KMS-11 (cell line): ENCODE measurements around the gene OSBPL10.

Experiments used
- H2AFZ ChIP-seq: fragments of 200-600 bp; sonication (generic); 2 replicates; pipeline ENCODE4 v1.6.1; 2016; ENCODE audit warnings: antibody characterized with exemption, mixed run types, low read depth
- H3K27ac ChIP-seq: fragments of 200-600 bp; sonication (generic); 2 replicates; pipeline ENCODE4 v1.6.1; 2016; ENCODE audit warnings: mild to moderate bottlenecking, mixed run types
- H3K27me3 ChIP-seq: fragments of 200-600 bp; sonication (generic); 2 replicates; pipeline ENCODE4 v1.6.1; 2017; ENCODE audit warnings: mild to moderate bottlenecking, low read depth, mixed run types, moderate library complexity; ENCODE audit not compliant: insufficient read depth
- H3K36me3 ChIP-seq: fragments of 200-600 bp; sonication (generic); 2 replicates; pipeline ENCODE4 v1.6.1; 2017; ENCODE audit warnings: mild to moderate bottlenecking, mixed run types; ENCODE audit not compliant: insufficient read depth
- H3K4me1 ChIP-seq: fragments of 200-600 bp; sonication (generic); 2 replicates; pipeline ENCODE4 v1.6.1; 2016; ENCODE audit warnings: mild to moderate bottlenecking, low read depth, mixed run types; ENCODE audit not compliant: poor library complexity, severe bottlenecking
- H3K4me2 ChIP-seq: fragments of 200-600 bp; sonication (generic); 2 replicates; pipeline ENCODE4 v1.7.0; 2016; ENCODE audit warnings: mild to moderate bottlenecking, mixed run types
- H3K4me3 ChIP-seq: fragments of 200-600 bp; sonication (generic); IDR thresholded peaks from 2 replicates; pipeline ENCODE4 v1.6.1; 2017; ENCODE audit warnings: low read depth, low read length, mixed read lengths; ENCODE audit not compliant: insufficient read depth
- H3K79me2 ChIP-seq: fragments of 200-600 bp; sonication (generic); 2 replicates; pipeline ENCODE4 v1.6.1; 2016; ENCODE audit warnings: low read depth, mixed run types; ENCODE audit not compliant: insufficient read depth
- H3K9ac ChIP-seq: fragments of 200-600 bp; sonication (generic); 2 replicates; pipeline ENCODE4 v1.6.1; 2016; ENCODE audit warnings: mild to moderate bottlenecking, mixed run types
- H4K20me1 ChIP-seq: fragments of 200-600 bp; sonication (generic); 2 replicates; pipeline ENCODE4 v1.6.1; 2016; ENCODE audit warnings: mild to moderate bottlenecking, mixed run types; ENCODE audit not compliant: insufficient read depth
- TF ChIP-seq, protein P1 (sequence below): fragments of 200-600 bp; sonication (generic); conservative IDR thresholded peaks from 2 replicates; pipeline ENCODE4 v1.6.1; 2017; ENCODE audit warnings: low read depth, mild to moderate bottlenecking, antibody characterized with exemption, low read length, moderate library complexity, mixed read lengths

The OSBPL10 gene

GRCh38 chr3:31714495-31715280, 266.4 kb downstream of the OSBPL10 start:
- no peaks in the 10 kb centered on the region for H3K4me1 ChIP-seq
- no peak overlapping the region for H3K9ac ChIP-seq
- H3K27me3 ChIP-seq, result no peaks in the 10 kb centered on the region
- TF ChIP-seq, protein P1, sequence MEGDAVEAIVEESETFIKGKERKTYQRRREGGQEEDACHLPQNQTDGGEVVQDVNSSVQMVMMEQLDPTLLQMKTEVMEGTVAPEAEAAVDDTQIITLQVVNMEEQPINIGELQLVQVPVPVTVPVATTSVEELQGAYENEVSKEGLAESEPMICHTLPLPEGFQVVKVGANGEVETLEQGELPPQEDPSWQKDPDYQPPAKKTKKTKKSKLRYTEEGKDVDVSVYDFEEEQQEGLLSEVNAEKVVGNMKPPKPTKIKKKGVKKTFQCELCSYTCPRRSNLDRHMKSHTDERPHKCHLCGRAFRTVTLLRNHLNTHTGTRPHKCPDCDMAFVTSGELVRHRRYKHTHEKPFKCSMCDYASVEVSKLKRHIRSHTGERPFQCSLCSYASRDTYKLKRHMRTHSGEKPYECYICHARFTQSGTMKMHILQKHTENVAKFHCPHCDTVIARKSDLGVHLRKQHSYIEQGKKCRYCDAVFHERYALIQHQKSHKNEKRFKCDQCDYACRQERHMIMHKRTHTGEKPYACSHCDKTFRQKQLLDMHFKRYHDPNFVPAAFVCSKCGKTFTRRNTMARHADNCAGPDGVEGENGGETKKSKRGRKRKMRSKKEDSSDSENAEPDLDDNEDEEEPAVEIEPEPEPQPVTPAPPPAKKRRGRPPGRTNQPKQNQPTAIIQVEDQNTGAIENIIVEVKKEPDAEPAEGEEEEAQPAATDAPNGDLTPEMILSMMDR, result no peak
- H3K4me2 ChIP-seq, result no peak overlapping the region
- H3K36me3 ChIP-seq, result no peaks in the 10 kb centered on the region
- H3K4me3 ChIP-seq, result no peak overlapping the region
- H3K27ac ChIP-seq, result no peak overlapping the region
- H2AFZ ChIP-seq, result no peak overlapping the region
- H4K20me1 ChIP-seq, result no peaks in the 10 kb centered on the region
- H3K79me2 ChIP-seq, result no peaks in the 10 kb centered on the region

- Histone ChIP-seq H3K27ac (no peak overlapping the region), H3K36me3 (no peaks in the 10 kb centered on the region), H4K20me1 (no peaks in the 10 kb centered on the region), H3K4me2 (no peak overlapping the region), H3K9ac (no peak overlapping the region), H3K4me3 (no peak overlapping the region), H2AFZ (no peak overlapping the region), H3K27me3 (no peaks in the 10 kb centered on the region), H3K79me2 (no peaks in the 10 kb centered on the region), H3K4me1 (no peaks in the 10 kb centered on the region)
- TF ChIP-seq, protein P1, result no peak
Observed at GRCh38 chr3:31713816-31714215, 267.2 kb downstream of the OSBPL10 start.

DNA sequence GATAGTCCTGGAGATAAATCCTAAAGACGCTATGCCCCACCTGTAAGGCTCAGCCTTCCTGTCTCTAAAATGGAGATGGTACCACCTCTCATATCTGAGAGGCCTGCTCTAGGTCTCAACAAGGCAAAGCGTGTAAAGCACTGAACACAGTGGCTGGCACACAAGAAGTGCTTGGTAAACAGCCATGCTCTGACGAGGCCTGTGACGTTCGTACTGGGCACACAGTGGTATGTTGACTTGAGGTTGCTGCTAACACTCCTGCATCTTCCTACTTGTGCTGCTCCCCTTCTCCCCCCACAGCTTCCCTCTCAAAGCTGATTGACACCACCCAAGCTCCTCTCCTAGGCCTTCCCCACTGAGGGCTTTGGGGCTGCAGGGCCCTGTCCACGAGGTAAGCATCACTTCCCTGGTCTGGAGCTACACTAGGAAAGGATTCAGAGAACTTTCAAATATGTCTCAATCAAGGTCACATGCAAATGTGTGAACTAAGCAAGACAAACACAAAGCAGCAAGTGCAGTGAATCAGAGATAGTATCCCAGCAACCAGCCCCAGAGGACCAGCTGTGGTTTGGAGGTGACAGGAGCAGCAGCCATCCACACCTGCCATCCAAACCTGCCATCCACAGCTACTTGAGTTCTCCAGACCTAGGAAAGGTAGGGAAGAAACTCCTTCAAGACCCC, 270.8 kb downstream of the OSBPL10 start:
- Histone ChIP-seq H3K4me1 (no peaks in the 10 kb centered on the region), H3K27me3 (no peaks in the 10 kb centered on the region), H4K20me1 (no peaks in the 10 kb centered on the region), H3K36me3 (no peaks in the 10 kb centered on the region), H3K4me3 (no peak overlapping the region), H3K27ac (no peak overlapping the region), H3K79me2 (no peaks in the 10 kb centered on the region), H2AFZ (no peak overlapping the region), H3K4me2 (no peak overlapping the region), H3K9ac (no peak overlapping the region)
- TF ChIP-seq, protein P1, result no peak

DNA sequence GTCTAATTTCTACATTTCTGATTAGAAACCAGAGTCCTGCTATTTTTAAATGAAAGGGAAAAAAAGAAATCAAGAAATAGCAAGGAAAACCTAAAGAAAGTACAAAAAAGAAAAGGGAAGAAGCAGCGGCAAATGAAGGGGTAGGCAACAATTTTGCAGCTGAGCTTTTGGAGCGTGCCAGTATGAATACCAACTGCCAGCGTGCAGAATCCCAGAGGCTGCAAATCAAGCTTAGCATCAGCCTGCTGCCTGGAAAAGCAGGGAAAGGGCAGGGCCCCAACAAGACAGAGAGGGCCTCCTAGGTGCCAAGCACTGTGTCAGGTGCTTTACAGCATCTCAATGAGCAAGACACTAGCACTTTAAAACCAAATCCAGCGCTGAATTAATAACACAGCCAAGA, 271.5 kb downstream of the OSBPL10 start:
- Histone ChIP-seq H3K4me3 (no peak overlapping the region), H3K4me2 (no peak overlapping the region), H3K36me3 (no peaks in the 10 kb centered on the region), H4K20me1 (no peaks in the 10 kb centered on the region), H3K4me1 (no peaks in the 10 kb centered on the region), H2AFZ (no peak overlapping the region), H3K27ac (no peak overlapping the region), H3K9ac (no peak overlapping the region), H3K27me3 (no peaks in the 10 kb centered on the region), H3K79me2 (no peaks in the 10 kb centered on the region)
- TF ChIP-seq, protein P1, result no peak
